ENCODE measurements around the gene NOS1.

DNA sequence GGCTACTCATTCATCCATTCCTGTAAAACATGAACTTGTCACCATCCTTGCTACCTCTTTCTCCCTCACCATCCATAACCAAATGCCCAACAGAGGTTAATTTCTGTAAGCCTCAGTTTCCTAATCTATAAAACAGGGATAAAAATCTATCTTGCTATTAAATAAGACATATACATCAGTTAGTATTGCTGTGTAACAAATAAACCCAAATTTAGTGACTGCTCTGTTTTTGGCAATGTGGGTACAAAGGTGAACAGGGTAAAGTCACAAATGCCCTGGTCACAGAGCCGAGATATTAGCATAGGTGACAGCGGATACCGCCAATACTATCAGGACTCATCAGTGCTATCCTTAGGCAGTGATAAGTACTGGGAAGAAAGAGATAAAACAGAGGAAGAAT lies 167.5 kb downstream of the NOS1 start:
- no peak for TF ChIP-seq POLR2AphosphoS5 (IDR thresholded peaks at IDR 0.05; ENCODE audit: low read depth, low read length)
- TF ChIP-seq POLR2A (IDR thresholded peaks at IDR 0.05; ENCODE audit: low read depth, low read length), result no peak
